ENCODE measurements around the gene RBFOX2.

GRCh38 chr22:35749808-35750207, 278.8 kb downstream of the RBFOX2 start:
- TF ChIP-seq CTCF (IDR thresholded peaks at IDR 0.05), result no peak
- no peak for TF ChIP-seq EZH2 (IDR thresholded peaks at IDR 0.05; ENCODE audit: borderline replicate concordance, insufficient read depth, low read depth, low read length, poor library complexity, severe bottlenecking)

Measured in B cell (primary cell).